ENCODE measurements around the gene UBA52.

The UBA52 gene

GRCh38 chr19:18594824-18595373 lies 23.2 kb downstream of the UBA52 start:
- TF ChIP-seq GATA3 (IDR thresholded peaks at IDR 0.05; ENCODE audit: low read depth, low read length) (no peak), GATA2 (IDR thresholded peaks at IDR 0.05; ENCODE audit: low read depth, low read length) (no peak)

DNA sequence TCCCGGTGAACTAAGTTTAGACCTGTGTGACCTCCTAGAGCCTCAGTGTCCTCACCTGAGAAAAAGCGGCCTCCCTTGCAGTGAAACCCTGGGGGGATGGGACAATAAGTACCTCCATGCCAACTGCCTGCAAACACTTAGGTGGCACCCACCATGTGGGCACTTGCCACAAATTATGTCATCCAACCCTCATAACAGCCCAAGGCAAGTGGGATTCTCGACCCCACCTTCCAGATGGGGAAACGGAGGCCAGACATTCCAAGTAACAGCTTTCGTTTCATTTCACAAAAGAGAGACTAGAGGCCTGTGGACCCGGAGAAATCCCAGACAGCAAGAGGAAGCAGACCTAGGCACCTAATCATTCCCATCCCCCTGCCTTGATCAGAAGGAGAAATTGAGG lies 23.8 kb downstream of the UBA52 start:
- TF ChIP-seq GATA2 (IDR thresholded peaks at IDR 0.05; ENCODE audit: low read depth, low read length) (no peak), GATA3 (IDR thresholded peaks at IDR 0.05; ENCODE audit: low read depth, low read length) (no peak)

DNA sequence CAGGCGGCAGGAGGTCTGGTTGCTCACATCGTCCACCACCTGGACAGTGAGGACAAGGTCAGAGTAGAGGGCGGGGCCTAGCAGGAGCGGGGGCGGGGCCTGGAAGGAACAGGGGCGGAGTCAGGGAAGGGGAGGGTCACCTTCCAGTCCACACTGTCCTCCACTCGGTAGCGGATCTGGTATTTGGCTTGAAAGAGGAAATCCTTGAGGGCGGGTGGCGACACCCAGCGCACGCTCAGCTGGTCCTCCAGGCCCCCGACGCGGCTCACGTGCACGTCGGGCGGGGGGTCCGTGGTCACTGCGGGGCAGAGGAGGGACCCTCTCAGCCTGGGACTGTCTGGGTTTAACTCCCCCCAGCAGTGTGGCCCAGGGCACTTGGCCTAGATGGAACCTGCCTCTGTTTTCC lies 25.1 kb downstream of the UBA52 start:
- TF ChIP-seq GATA2 (IDR thresholded peaks at IDR 0.05; ENCODE audit: low read depth, low read length) (no peak), GATA3 (IDR thresholded peaks at IDR 0.05; ENCODE audit: low read depth, low read length) (no peak)

- TF ChIP-seq GATA2 (IDR thresholded peaks at IDR 0.05; ENCODE audit: low read depth, low read length) = no peak
- TF ChIP-seq GATA3 (IDR thresholded peaks at IDR 0.05; ENCODE audit: low read depth, low read length) = no peak
Observed at GRCh38 chr19:18597809-18598660, 26.4 kb downstream of the UBA52 start.

DNA sequence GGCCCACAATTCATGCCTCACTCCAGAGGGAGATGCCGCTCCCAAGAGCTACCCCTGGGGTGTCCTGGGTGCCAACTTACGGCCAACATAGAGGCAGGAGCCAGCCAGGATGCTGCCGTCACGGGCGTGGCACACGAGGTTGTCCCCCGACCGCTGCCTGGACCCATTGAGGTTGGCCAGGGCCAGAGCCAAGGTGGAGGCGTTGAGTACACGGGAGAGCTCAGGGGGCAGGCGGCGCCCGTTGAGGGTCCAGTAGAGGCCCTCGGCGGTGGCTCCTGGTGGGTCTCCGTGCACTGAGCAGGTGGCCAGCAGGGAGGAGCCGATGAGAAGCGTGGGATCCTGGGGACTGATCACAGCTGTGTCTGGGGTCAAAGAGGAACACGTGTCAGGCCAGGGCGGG lies 27.8 kb downstream of the UBA52 start:
- TF ChIP-seq GATA3 (IDR thresholded peaks at IDR 0.05; ENCODE audit: low read depth, low read length) (no peak), GATA2 (IDR thresholded peaks at IDR 0.05; ENCODE audit: low read depth, low read length) (no peak)

DNA sequence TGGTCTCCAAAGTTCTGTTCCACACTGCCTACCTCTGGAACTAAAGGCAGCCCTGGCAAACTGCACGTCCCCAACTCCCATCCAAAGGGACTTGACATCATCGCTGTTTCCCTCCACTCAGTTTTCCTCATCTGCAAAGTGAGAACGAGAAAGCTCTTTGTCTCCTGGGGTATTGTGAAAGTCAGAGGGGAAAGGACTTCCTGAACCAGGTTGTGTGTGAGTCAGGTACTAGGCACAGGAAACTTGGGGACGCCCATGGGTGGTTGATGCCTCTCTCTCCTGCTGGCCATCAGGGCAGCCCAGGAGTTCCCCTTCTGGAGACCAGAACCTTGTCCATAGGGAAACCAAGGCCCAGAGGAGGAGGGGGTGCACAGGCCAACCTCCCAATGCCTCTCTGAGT lies 30.2 kb downstream of the UBA52 start:
- TF ChIP-seq GATA3 (IDR thresholded peaks at IDR 0.05; ENCODE audit: low read depth, low read length) = no peak
- TF ChIP-seq GATA2 (IDR thresholded peaks at IDR 0.05; ENCODE audit: low read depth, low read length) = no peak

DNA sequence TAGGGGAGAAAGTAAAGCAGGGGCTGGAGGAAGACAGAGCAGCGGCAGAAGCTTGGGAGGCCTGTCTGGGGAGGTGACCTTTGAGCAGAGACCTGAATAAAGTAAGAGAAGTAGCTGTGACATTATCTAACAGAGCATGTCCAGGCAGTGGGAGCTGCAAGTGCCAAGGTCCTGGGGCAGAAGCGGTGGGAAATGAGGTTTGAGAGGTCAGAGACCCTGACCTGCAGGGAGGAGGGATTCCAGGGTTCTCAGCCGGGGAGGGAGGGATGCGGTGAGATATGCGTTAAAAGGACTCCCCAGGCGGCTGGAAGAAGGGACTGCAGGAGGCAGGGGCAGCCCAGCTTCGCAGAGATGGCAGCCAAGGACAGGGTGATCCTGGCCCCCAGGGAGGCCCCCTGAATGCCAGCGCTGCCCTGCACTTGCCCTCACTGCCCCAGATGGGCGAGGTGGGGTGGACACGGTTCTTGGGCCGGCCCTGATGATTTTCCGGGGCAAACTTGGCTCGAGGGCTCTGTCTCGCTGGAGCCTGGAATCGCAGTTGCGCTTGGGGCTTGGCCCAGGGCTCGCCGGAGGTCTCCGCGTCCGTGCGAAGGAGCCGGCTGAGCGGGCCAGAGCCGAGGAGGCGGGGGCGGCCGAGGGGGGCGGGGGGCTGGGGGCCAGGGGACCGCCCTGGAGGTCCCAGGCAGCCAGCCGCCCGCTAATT lies 31.7 kb downstream of the UBA52 start:
- TF ChIP-seq GATA3 (IDR thresholded peaks at IDR 0.05; ENCODE audit: low read depth, low read length) (no peak), GATA2 (IDR thresholded peaks at IDR 0.05; ENCODE audit: low read depth, low read length) (no peak)

DNA sequence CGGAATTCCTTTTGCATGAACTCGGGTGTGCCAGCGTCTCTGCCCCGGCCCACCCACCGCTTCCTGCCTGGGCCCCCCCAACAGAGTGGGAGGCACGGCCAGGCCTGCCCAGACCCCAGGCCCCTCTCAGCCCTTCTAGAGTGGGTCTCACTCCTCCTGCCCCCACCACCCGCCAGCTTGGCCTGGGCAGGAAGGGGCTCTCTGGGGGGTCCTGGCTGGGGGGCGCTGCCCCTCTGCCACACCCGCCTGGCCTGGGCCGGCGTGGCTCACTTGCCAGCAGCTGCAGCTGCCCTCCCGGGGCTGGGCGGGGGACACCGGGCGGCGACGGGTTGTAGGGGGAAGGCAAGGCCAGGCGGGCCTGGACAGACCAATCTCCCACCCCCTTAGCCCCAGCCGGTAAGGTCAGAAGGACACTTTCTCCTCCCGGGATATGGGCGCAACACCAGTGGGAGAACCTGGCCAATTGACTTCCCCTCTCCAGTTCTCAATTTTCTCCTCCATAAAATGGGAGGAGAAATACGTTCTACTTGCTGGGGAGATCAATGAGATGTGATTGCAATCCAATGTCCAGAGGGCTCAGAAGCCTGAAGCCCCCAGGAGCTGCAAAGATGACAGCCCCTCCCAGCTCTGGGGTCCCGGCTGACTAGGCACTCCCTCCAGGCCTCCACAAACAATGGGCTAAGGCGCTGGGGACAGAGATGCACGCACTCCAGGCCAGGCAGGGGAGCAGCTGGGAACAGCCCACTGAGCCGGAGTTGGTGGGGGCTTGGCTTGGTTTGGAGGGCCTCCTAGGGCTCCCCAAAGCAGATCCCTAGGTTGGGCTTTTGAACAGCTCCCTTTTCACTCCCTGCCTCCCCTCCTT lies 32.5 kb downstream of the UBA52 start:
- TF ChIP-seq GATA2 (IDR thresholded peaks at IDR 0.05; ENCODE audit: low read depth, low read length) (no peak), GATA3 (IDR thresholded peaks at IDR 0.05; ENCODE audit: low read depth, low read length) (no peak)

GRCh38 chr19:18604820-18605159 lies 33.1 kb downstream of the UBA52 start:
- no peak for TF ChIP-seq GATA3 (IDR thresholded peaks at IDR 0.05; ENCODE audit: low read depth, low read length)
- TF ChIP-seq GATA2 (IDR thresholded peaks at IDR 0.05; ENCODE audit: low read depth, low read length) = no peak

DNA sequence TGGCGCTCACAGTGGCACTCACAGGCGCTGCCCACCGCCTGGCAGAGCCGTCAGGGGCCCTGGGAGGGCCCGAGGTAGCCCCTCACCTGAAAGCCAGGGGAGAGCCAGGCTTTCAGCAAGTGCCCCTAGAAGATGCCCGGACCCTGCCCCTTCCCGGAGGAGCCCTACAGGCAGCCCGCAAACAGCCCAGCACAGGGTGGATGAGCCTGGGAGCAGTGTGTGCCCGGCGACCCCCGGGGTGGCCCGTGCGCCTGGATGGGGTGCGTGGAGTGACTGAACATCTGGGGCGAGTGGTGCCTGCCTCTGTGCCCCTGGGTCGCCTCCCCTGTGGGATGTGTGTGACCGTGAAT lies 33.5 kb downstream of the UBA52 start:
- TF ChIP-seq GATA3 (IDR thresholded peaks at IDR 0.05; ENCODE audit: low read depth, low read length) (no peak), GATA2 (IDR thresholded peaks at IDR 0.05; ENCODE audit: low read depth, low read length) (no peak)

GRCh38 chr19:18605546-18606280 lies 34.1 kb downstream of the UBA52 start:
- TF ChIP-seq GATA3 (IDR thresholded peaks at IDR 0.05; ENCODE audit: low read depth, low read length) (no peak), GATA2 (IDR thresholded peaks at IDR 0.05; ENCODE audit: low read depth, low read length) (no peak)

DNA sequence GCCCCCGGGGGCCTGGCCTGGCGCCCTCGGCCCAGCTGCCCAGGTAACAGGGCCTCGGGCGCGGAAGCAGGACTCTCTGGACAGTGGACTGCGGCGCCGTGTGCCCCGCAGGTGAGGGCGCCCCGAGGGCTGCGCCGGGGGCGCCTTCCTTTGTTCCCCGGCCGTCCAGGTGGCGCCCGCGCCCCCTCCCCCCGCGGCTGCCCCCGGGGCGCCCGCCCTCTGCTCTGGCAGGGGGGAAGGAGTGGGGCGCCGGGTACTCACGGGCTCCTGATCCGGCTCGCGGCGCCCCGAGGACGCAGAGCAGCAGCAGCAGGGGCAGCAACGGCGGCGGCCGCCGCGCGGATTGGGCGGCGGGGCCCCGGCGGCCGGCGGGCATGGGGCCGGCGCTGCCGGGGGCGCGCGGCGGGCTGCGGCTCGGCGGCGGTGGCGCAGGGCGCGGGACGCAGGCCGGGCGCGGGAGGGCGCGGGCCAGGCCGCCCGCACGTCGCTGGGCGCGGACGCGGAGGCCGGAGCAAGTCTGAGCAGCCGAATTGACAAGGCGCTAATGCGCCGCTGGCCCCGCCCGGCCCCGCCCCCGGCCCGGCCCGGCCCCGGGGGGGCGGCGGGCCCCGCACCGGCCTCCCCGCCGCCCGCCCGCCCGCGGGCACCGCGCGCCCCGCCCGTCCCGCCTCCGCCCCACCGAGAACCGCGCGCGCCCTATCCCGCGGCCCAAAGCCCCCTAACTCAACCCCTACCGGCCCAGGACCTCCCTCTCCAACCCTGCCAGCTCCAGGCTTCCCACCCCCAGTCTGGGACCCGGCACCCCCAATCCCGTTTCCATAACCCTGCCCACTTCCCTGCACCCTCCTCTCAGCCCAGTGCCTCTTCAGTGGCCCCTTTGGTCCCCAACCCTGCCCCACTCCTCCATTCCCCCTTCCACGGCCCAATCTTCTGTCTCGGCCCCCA lies 34.9 kb downstream of the UBA52 start, which contains the start of gene CRLF1:
Gene CRLF1 (minus strand): TSS at position 519 of the 945 bp plus-strand sequence. CDS start 143 bp downstream, at position 376.
- TF ChIP-seq GATA3 (IDR thresholded peaks at IDR 0.05; ENCODE audit: low read depth, low read length) = no peak
- no peak for TF ChIP-seq GATA2 (IDR thresholded peaks at IDR 0.05; ENCODE audit: low read depth, low read length)

Measured in SH-SY5Y (cell line).